H1 (cell line): ENCODE results near the gene ANKRD9. TPM values are rescaled to one million over a fixed set of nuclear protein-coding genes. Genes with fewer than 3 reads are reported as not detected.

Experiments used
- CTCF ChIA-PET: fragments of 300-600 bp; sonication (Branson Sonifier 250); formaldehyde crosslinking; loops from one replicate; lab custom pipeline; 2021; ENCODE audit not compliant: partially characterized antibody; lab: Charles Lee
- POLR2A ChIA-PET: fragments of 300-600 bp; sonication (Branson Sonifier 250); formaldehyde crosslinking; loops from one replicate; lab custom pipeline; 2021; ENCODE audit warnings: inconsistent platforms; ENCODE audit not compliant: partially characterized antibody; lab: Charles Lee
- DNase-seq, 2 experiments: peaks; one replicate each; pipeline versions ENCODE4 v3.0.0 to v3.0.0-alpha.2; 2010 to 2022; ENCODE audit warnings: low spot score in 2 of 2, low read depth in 1 of 2, mixed read lengths in 1 of 2
- FAIRE-seq: peaks from 2 replicates; lab custom pipeline; 2011; peaks lifted over from hg19 to GRCh38; lab: Jason Lieb, UNC
- H2AFZ ChIP-seq: 2 replicates; pipeline ENCODE4 v1.8.1; 2012; ENCODE audit warnings: low read length, inconsistent platforms
- H2AK5ac ChIP-seq: 2 replicates; pipeline ENCODE4 v1.6.1; 2013; ENCODE audit warnings: low read depth, low read length
- H2BK120ac ChIP-seq: replicated peaks from 2 replicates; pipeline ENCODE3; 2013; ENCODE audit warnings: low read depth, low read length, inconsistent platforms
- H2BK12ac ChIP-seq: 2 replicates; pipeline ENCODE4 v1.6.1; 2013; ENCODE audit warnings: low read depth, low read length
- H2BK15ac ChIP-seq: 2 replicates; pipeline ENCODE4 v1.6.1; 2013; ENCODE audit warnings: low read length
- H2BK20ac ChIP-seq: 2 replicates; pipeline ENCODE4 v1.6.1; 2013; ENCODE audit warnings: low read length
- H2BK5ac ChIP-seq: 2 replicates; pipeline ENCODE4 v1.6.1; 2013; ENCODE audit warnings: low read depth, low read length
- H3K14ac ChIP-seq: 2 replicates; pipeline ENCODE4 v1.6.1; 2013; ENCODE audit warnings: inconsistent platforms; ENCODE audit not compliant: insufficient read length
- H3K18ac ChIP-seq: 2 replicates; pipeline ENCODE4 v1.6.1; 2013; ENCODE audit warnings: low read length; ENCODE audit errors: extremely low read depth
- H3K23ac ChIP-seq: 2 replicates; pipeline ENCODE4 v1.6.1; 2013; ENCODE audit warnings: inconsistent platforms; ENCODE audit not compliant: insufficient read length
- H3K23me2 ChIP-seq: 2 replicates; pipeline ENCODE4 v1.6.1; 2013; ENCODE audit warnings: low read depth, low read length
- H3K27ac ChIP-seq: 2 replicates; pipeline ENCODE4 v1.6.1; 2011; ENCODE audit warnings: low read depth, low read length, inconsistent platforms
- H3K27me3 ChIP-seq, 4 experiments: replicated peaks in 1 of 4; 1 replicate in 1 of 4; 2 replicates in 3 of 4; pipeline versions ENCODE4 v1.6.1 to v1.8.1; 2011 to 2013; ENCODE audit warnings: low read length in 3 of 4, mild to moderate bottlenecking in 3 of 4, inconsistent platforms in 2 of 4, mixed read lengths in 2 of 4, moderate library complexity in 1 of 4; ENCODE audit not compliant: control insufficient read depth in 3 of 4, insufficient read depth in 3 of 4; ENCODE audit errors: extremely low read depth in 1 of 4
- H3K36me3 ChIP-seq, 4 experiments: 2 replicates each; pipeline versions ENCODE4 v1.6.1 to v1.8.1; 2011 to 2013; ENCODE audit warnings: mild to moderate bottlenecking in 4 of 4, low read length in 3 of 4, moderate library complexity in 2 of 4, control low read depth in 1 of 4, inconsistent platforms in 1 of 4; ENCODE audit not compliant: insufficient read depth in 4 of 4, control insufficient read depth in 2 of 4
- H3K4ac ChIP-seq: replicated peaks from 2 replicates; pipeline ENCODE3; 2013; ENCODE audit warnings: low read length, low read depth, mixed read lengths, inconsistent platforms; ENCODE audit not compliant: insufficient read length
- H3K4me1 ChIP-seq, 4 experiments: replicated peaks in 1 of 4; 1 replicate in 1 of 4; 2 replicates in 3 of 4; pipeline versions ENCODE4 v1.6.1 to v1.8.1; 2011 to 2013; ENCODE audit warnings: low read length in 3 of 4, inconsistent platforms in 2 of 4, mixed read lengths in 1 of 4; ENCODE audit not compliant: insufficient read depth in 4 of 4, control insufficient read depth in 3 of 4
- H3K4me2 ChIP-seq, 2 experiments: 2 replicates each; pipeline versions ENCODE4 v1.6.1 to v1.8.1; 2011 to 2013; ENCODE audit warnings: low read depth in 2 of 2, low read length in 2 of 2, control low read depth in 1 of 2, inconsistent platforms in 1 of 2, mild to moderate bottlenecking in 1 of 2; ENCODE audit not compliant: insufficient read depth in 1 of 2
- H3K4me3 ChIP-seq, 4 experiments: fragments of 200-600, 300-600 bp in 1 of 4; sonication (generic), shearing (Covaris generic), sonication (Bioruptor Twin) in 1 of 4; 2 replicates each; pipeline versions ENCODE4 v1.5.1 to v1.8.1; 2011 to 2016; ENCODE audit warnings: low read length in 4 of 4, low read depth in 3 of 4, control low read depth in 2 of 4, inconsistent platforms in 2 of 4, mild to moderate bottlenecking in 2 of 4, mixed read lengths in 1 of 4, moderate library complexity in 1 of 4; ENCODE audit not compliant: insufficient read depth in 2 of 4; ENCODE audit errors: extremely low read depth in 1 of 4
- H3K56ac ChIP-seq: replicated peaks from 2 replicates; pipeline ENCODE3; 2013; ENCODE audit warnings: low read depth, mild to moderate bottlenecking, mixed read lengths, low read length, inconsistent platforms; ENCODE audit not compliant: insufficient read length
- H3K79me1 ChIP-seq: 2 replicates; pipeline ENCODE4 v1.6.1; 2013; ENCODE audit warnings: low read depth, low read length, control low read depth
- H3K79me2 ChIP-seq, 2 experiments: 2 replicates each; pipeline versions ENCODE4 v1.6.1 to v1.8.1; 2012 to 2013; ENCODE audit warnings: low read length in 2 of 2, mild to moderate bottlenecking in 2 of 2, inconsistent platforms in 1 of 2; ENCODE audit not compliant: insufficient read depth in 2 of 2, control insufficient read depth in 1 of 2
- H3K9ac ChIP-seq, 4 experiments: replicated peaks in 1 of 4; 1 replicate in 1 of 4; 2 replicates in 3 of 4; pipeline versions ENCODE4 v1.6.1 to v1.8.1; 2011 to 2013; ENCODE audit warnings: low read depth in 3 of 4, low read length in 3 of 4, control low read depth in 2 of 4, mild to moderate bottlenecking in 2 of 4, moderate library complexity in 2 of 4, inconsistent platforms in 1 of 4; ENCODE audit errors: extremely low read depth in 1 of 4
- H3K9me3 ChIP-seq, 2 experiments: 2 replicates each; pipeline versions ENCODE4 v1.6.1 to v1.8.1; 2012 to 2013; ENCODE audit warnings: mild to moderate bottlenecking in 2 of 2, moderate library complexity in 2 of 2, control low read depth in 1 of 2, inconsistent platforms in 1 of 2, low read depth in 1 of 2, low read length in 1 of 2, mixed read lengths in 1 of 2; ENCODE audit not compliant: insufficient read depth in 2 of 2
- H4K20me1 ChIP-seq, 2 experiments: replicated peaks in 1 of 2; 2 replicates each; pipeline versions ENCODE3 to v1.8.1; 2011 to 2013; ENCODE audit warnings: inconsistent platforms in 2 of 2, low read length in 2 of 2, mild to moderate bottlenecking in 1 of 2; ENCODE audit not compliant: insufficient read depth in 2 of 2, control insufficient read depth in 1 of 2
- H4K5ac ChIP-seq: 2 replicates; pipeline ENCODE4 v1.6.1; 2013; ENCODE audit warnings: low read length, low read depth, mixed read lengths, inconsistent platforms; ENCODE audit not compliant: insufficient read length
- H4K8ac ChIP-seq: 2 replicates; pipeline ENCODE4 v1.8.0; 2013; ENCODE audit warnings: mild to moderate bottlenecking, moderate library complexity, low read length, inconsistent platforms; ENCODE audit not compliant: insufficient read depth; ENCODE audit errors: extremely low read depth
- H4K91ac ChIP-seq: replicated peaks from 2 replicates; pipeline ENCODE3; 2013; ENCODE audit warnings: low read length, mixed read lengths, inconsistent platforms; ENCODE audit not compliant: insufficient read length
- BRCA1 ChIP-seq: IDR thresholded peaks from 2 replicates; pipeline ENCODE4 v1.6.1; 2012; ENCODE audit warnings: low read depth, low read length, improper control_type of control experiment
- CEBPB ChIP-seq: IDR thresholded peaks from 2 replicates; pipeline ENCODE4 v1.6.1; 2012; ENCODE audit warnings: low read depth, low read length
- GABPA ChIP-seq: IDR thresholded peaks from 2 replicates; pipeline ENCODE4 v1.6.1; 2011; ENCODE audit warnings: mild to moderate bottlenecking, low read length, moderate library complexity, borderline replicate concordance; ENCODE audit not compliant: insufficient read depth
- KDM1A ChIP-seq: fragments of 200-600, 300-600 bp; sonication (generic); IDR thresholded peaks from 2 replicates; pipeline ENCODE4 v1.7.1; 2016; ENCODE audit warnings: mild to moderate bottlenecking, low read length, borderline replicate concordance
- KDM5A ChIP-seq: fragments of 200-600 bp; IDR thresholded peaks from 2 replicates; pipeline ENCODE4 v1.7.1; 2012; ENCODE audit warnings: mild to moderate bottlenecking, low read length, inconsistent platforms, mixed read lengths
- MAFK ChIP-seq: IDR thresholded peaks from 2 replicates; pipeline ENCODE4 v1.6.1; 2012; ENCODE audit warnings: low read depth, mild to moderate bottlenecking, improper control_type of control experiment, low read length
- POLR2AphosphoS5 ChIP-seq: IDR thresholded peaks from 2 replicates; pipeline ENCODE4 v1.6.1; 2011; ENCODE audit warnings: low read depth, low read length
- TBP ChIP-seq: IDR thresholded peaks from 2 replicates; pipeline ENCODE4 v1.6.1; 2011; ENCODE audit warnings: low read depth, low read length, improper control_type of control experiment
- WGBS, 2 experiments: shearing (Covaris generic) in 1 of 2; methylation state at CpG; one replicate each; pipeline versions ENCODE4 v1.1.6 to v1.1.7; 2013 to 2015; ENCODE audit warnings: low lambda C conversion rate in 2 of 2, mixed read lengths in 2 of 2, inconsistent platforms in 1 of 2, low coverage in 1 of 2, missing lambda C conversion rate in 1 of 2; ENCODE audit not compliant: insufficient replicate concordance in 2 of 2, insufficient coverage in 1 of 2, insufficient read length in 1 of 2; ENCODE audit errors: extremely low coverage in 1 of 2, missing lambda C conversion rate in 1 of 2; 5-methylcytosine and 5-hydroxymethylcytosine counted together
- polyA plus RNA-seq, 7 experiments: library from polyadenylated mRNA; depleted of rRNA in 3 of 7; stranded (reverse) in 5 of 7; unstranded in 2 of 7; fragments of >200 nt in 5 of 7; fragments of 200-250 nt in 2 of 7; gene quantifications; 1 replicate in 5 of 7; 2 replicates in 1 of 7; 4 replicates in 1 of 7; pipeline versions ENCODE4 v1.2.1 to v1.2.3, GENCODE V29; 2011 to 2013; ENCODE audit warnings: missing spikeins in 2 of 7, mixed read lengths in 2 of 7
- total RNA-seq: library from RNA; stranded (reverse); fragmentation: NEBNext Ultra II Directional; extraction: Animal tissue kit (Norgen Biotek cat#: 25700); gene quantifications from 2 replicates; pipeline ENCODE4 v1.2.1, GENCODE V29; 2021

The ANKRD9 gene
- total and polyA plus RNA-seq, 2 of the 8 experiments (the other 6 are each of a cell fraction or from before 2014, with no cell fraction given), result 37.0 to 41.8 TPM

- 0 out of 2 replicates have a peak overlapping the region, but pooled peaks have one; percentile 30 for H3K27ac ChIP-seq
- no peaks in the 10 kb centered on the region for H3K27me3 ChIP-seq
- H3K9me3 ChIP-seq, result no peaks in the 10 kb centered on the region
- no peak overlapping the region for H3K4ac ChIP-seq
- no peak overlapping the region for H3K9ac ChIP-seq
- no peak overlapping the region for H2BK12ac ChIP-seq
- no peak overlapping the region for H3K4me2 ChIP-seq
- H2AFZ ChIP-seq, result no peak overlapping the region
- H4K20me1 ChIP-seq, result no peaks in the 10 kb centered on the region
- no peaks in the 10 kb centered on the region for H3K36me3 ChIP-seq
- H4K5ac ChIP-seq, result no peak overlapping the region
- no peak overlapping the region for H2BK120ac ChIP-seq
- H3K18ac ChIP-seq, result no peak overlapping the region; the same call in 1 of the 2 replicates
- no peak for TF ChIP-seq CEBPB
- no peak for TF ChIP-seq KDM5A
- no peak for TF ChIP-seq MAFK
- no peak for TF ChIP-seq BRCA1
- TF ChIP-seq POLR2AphosphoS5, result no peak
- no peak for TF ChIP-seq KDM1A
- TF ChIP-seq GABPA, result no peak
- TF ChIP-seq TBP, result no peak
- CTCF ChIA-PET, result interaction anchor here (1.3 to 3.3 kb wide), 4 partner anchors 9 to 54 kb away, joined by 3 to 13 read pairs (median 6); no protein-coding TSS in a partner anchor
- H2BK5ac ChIP-seq, result no peak overlapping the region
- H2BK15ac ChIP-seq, result no peak overlapping the region
- no peak overlapping the region for H2AK5ac ChIP-seq
- DNase-seq, result no peak
- no peak overlapping the region for H3K14ac ChIP-seq
- no peaks in the 10 kb centered on the region for H3K4me1 ChIP-seq
- no peak overlapping the region for H3K23ac ChIP-seq
- no peak overlapping the region for H4K8ac ChIP-seq
- FAIRE-seq, result no peak
- POLR2A ChIA-PET, result no interaction called here
- H4K91ac ChIP-seq, result no peak overlapping the region
- H2BK20ac ChIP-seq, result no peak overlapping the region
- no peaks in the 10 kb centered on the region for H3K79me1 ChIP-seq
- H3K56ac ChIP-seq, result no peak overlapping the region
- no peaks in the 10 kb centered on the region for H3K79me2 ChIP-seq
- WGBS, 2 experiments, result 93% methylated on average over 6 of the region's 7 CpGs; no CpG with 5 or more reads in 1 of the 2 experiments
- no peaks in the 10 kb centered on the region for H3K23me2 ChIP-seq
- no peak overlapping the region for H3K4me3 ChIP-seq
These were observed 17.6 kb downstream of the ANKRD9 start for GRCh38 chr14:102491786-102492530.
